SK-N-SH (cell line): ENCODE data around the gene CAMK2D. TPM values are rescaled to one million over a fixed set of nuclear protein-coding genes. Genes with fewer than 3 reads are reported as not detected.
A peak's percentile ranks its signal among the peaks of the same experiment; 100 is the strongest.

Experiments
- CTCF ChIA-PET: fragments of 300-600, 350-600 bp; formaldehyde crosslinking; extraction: SDS; loops from one replicate; lab custom pipeline; 2021; lab: Yijun Ruan, JAX
- POLR2A ChIA-PET: fragments of 350-600 bp; sonication (Branson Sonifier 250); formaldehyde crosslinking; extraction: SDS; loops from one replicate; lab custom pipeline; 2020; ENCODE audit warnings: antibody characterized with exemption, inconsistent platforms; lab: Yijun Ruan, JAX
- DNase-seq: peaks from one replicate; pipeline ENCODE4 v3.0.0; 2012
- H2AFZ ChIP-seq: fragments of 200-600 bp; sonication (generic); 2 replicates; pipeline ENCODE4 v1.8.1; 2016; ENCODE audit warnings: antibody characterized with exemption, mild to moderate bottlenecking, low read depth
- H3F3A ChIP-seq: fragments of 200-600 bp; sonication (generic); replicated peaks from 2 replicates; pipeline ENCODE3; 2016; ENCODE audit warnings: antibody characterized with exemption, mild to moderate bottlenecking; ENCODE audit not compliant: insufficient read depth
- H3K27ac ChIP-seq, 2 experiments: fragments of 200-500 bp in 1 of 2; fragments of 200-600 bp in 1 of 2; sonication (Bioruptor generic) in 1 of 2; sonication (generic), shearing (Covaris generic) in 1 of 2; 2 replicates each; pipeline versions ENCODE4 v1.5.1 to v1.6.1; 2014 to 2016; ENCODE audit warnings: low read depth in 2 of 2, inconsistent platforms in 1 of 2, low read length in 1 of 2, mild to moderate bottlenecking in 1 of 2, mixed read lengths in 1 of 2
- H3K27me3 ChIP-seq: fragments of 200-600 bp; sonication (generic), shearing (Covaris generic); 2 replicates; pipeline ENCODE4 v1.6.1; 2016; ENCODE audit warnings: mixed run types; ENCODE audit not compliant: insufficient read depth
- H3K36me3 ChIP-seq, 2 experiments: fragments of 200-500 bp in 1 of 2; fragments of 200-600 bp in 1 of 2; sonication (Bioruptor generic) in 1 of 2; sonication (generic) in 1 of 2; replicated peaks in 1 of 2; 2 replicates each; pipeline versions ENCODE3 to v1.5.1; 2014 to 2016; ENCODE audit warnings: low read length in 1 of 2, mild to moderate bottlenecking in 1 of 2; ENCODE audit not compliant: insufficient read depth in 2 of 2, control insufficient read depth in 1 of 2
- H3K4me1 ChIP-seq, 2 experiments: fragments of 200-500 bp in 1 of 2; fragments of 200-600 bp in 1 of 2; sonication (Bioruptor generic) in 1 of 2; sonication (generic), shearing (Covaris generic) in 1 of 2; 2 replicates each; pipeline versions ENCODE4 v1.5.1 to v1.6.1; 2014 to 2016; ENCODE audit warnings: low read depth in 1 of 2, low read length in 1 of 2, mixed run types in 1 of 2; ENCODE audit not compliant: insufficient read depth in 2 of 2, control insufficient read depth in 1 of 2
- H3K4me2 ChIP-seq: fragments of 200-600 bp; sonication (generic), shearing (Covaris generic); 2 replicates; pipeline ENCODE4 v1.6.1; 2017; ENCODE audit warnings: mixed run types
- H3K4me3 ChIP-seq, 2 experiments: fragments of 200-500 bp in 1 of 2; fragments of 200-600 bp in 1 of 2; sonication (Bioruptor generic) in 1 of 2; sonication (generic), shearing (Covaris generic) in 1 of 2; 2 replicates each; pipeline versions ENCODE4 v1.5.1 to v1.8.1; 2014 to 2016; ENCODE audit warnings: low read depth in 2 of 2, inconsistent platforms in 1 of 2, low read length in 1 of 2, mild to moderate bottlenecking in 1 of 2, mixed read lengths in 1 of 2, moderate library complexity in 1 of 2
- H3K79me2 ChIP-seq: fragments of 200-600 bp; sonication (generic); 2 replicates; pipeline ENCODE4 v1.8.1; 2017; ENCODE audit warnings: mild to moderate bottlenecking; ENCODE audit not compliant: insufficient read depth
- H3K9ac ChIP-seq: fragments of 200-600 bp; sonication (generic); 2 replicates; pipeline ENCODE4 v1.6.1; 2017; ENCODE audit warnings: mixed run types
- H3K9me2 ChIP-seq: fragments of 200-600 bp; sonication (generic); 2 replicates; pipeline ENCODE4 v1.6.1; 2017; ENCODE audit warnings: mixed run types
- H3K9me3 ChIP-seq: fragments of 200-600 bp; sonication (generic); 2 replicates; pipeline ENCODE4 v1.6.1; 2017; ENCODE audit warnings: mixed run types, mild to moderate bottlenecking, moderate library complexity
- H4K20me1 ChIP-seq: fragments of 200-600 bp; sonication (generic); 2 replicates; pipeline ENCODE4 v1.6.1; 2017; ENCODE audit warnings: mild to moderate bottlenecking, mixed run types; ENCODE audit not compliant: insufficient read depth
- EP300 ChIP-seq, 2 experiments: IDR thresholded peaks; 2 replicates each; pipeline versions ENCODE4 v1.4.0 to v1.6.1; 2012; ENCODE audit warnings: borderline replicate concordance in 1 of 2, low read depth in 1 of 2, low read length in 1 of 2
- EZH2phosphoT487 ChIP-seq: fragments of 200-600 bp; sonication (generic); IDR thresholded peaks from 2 replicates; pipeline ENCODE4 v1.6.1; 2017; ENCODE audit warnings: low read depth, mixed run types, mild to moderate bottlenecking, antibody characterized with exemption, moderate library complexity, borderline replicate concordance
- FOSL2 ChIP-seq: IDR thresholded peaks from 2 replicates; pipeline ENCODE4 v1.4.0; 2012; ENCODE audit warnings: low read depth, mild to moderate bottlenecking, moderate library complexity, borderline replicate concordance
- FOXJ3 ChIP-seq: sonication (generic); formaldehyde crosslinking; IDR thresholded peaks from 2 replicates; pipeline ENCODE4 v1.5.1; 2020; ENCODE audit warnings: mild to moderate bottlenecking, missing genetic modification reagents
- FOXM1 ChIP-seq: IDR thresholded peaks from 2 replicates; pipeline ENCODE4 v1.4.0; 2012; ENCODE audit warnings: low read depth, mild to moderate bottlenecking
- GATA2 ChIP-seq: sonication (generic); formaldehyde crosslinking; IDR thresholded peaks from 2 replicates; pipeline ENCODE4 v1.5.0; 2020; ENCODE audit warnings: mild to moderate bottlenecking, missing genetic modification reagents
- JUND ChIP-seq: IDR thresholded peaks from 2 replicates; pipeline ENCODE4 v1.4.0; 2012
- MAX ChIP-seq: IDR thresholded peaks from 2 replicates; pipeline ENCODE4 v1.4.0; 2012; ENCODE audit warnings: low read depth
- NFIC ChIP-seq: IDR thresholded peaks from 2 replicates; pipeline ENCODE4 v1.4.0; 2012; ENCODE audit warnings: borderline replicate concordance
- POLR2AphosphoS5 ChIP-seq: IDR thresholded peaks from 2 replicates; pipeline ENCODE4 v1.6.1; 2012; ENCODE audit warnings: low read depth, low read length
- RCOR1 ChIP-seq: fragments of 150-350 bp; IDR thresholded peaks from 2 replicates; pipeline ENCODE4 v1.6.1; 2017; ENCODE audit warnings: antibody characterized with exemption, low read length
- REST ChIP-seq: IDR thresholded peaks from 2 replicates; pipeline ENCODE4 v1.6.1; 2012; ENCODE audit warnings: mild to moderate bottlenecking, low read depth, low read length, moderate library complexity
- RXRA ChIP-seq: IDR thresholded peaks from 2 replicates; pipeline ENCODE4 v1.4.0; 2012; ENCODE audit warnings: low read depth, mild to moderate bottlenecking, borderline replicate concordance
- SMC3 ChIP-seq: IDR thresholded peaks from 2 replicates; pipeline ENCODE4 v1.6.1; 2012; ENCODE audit warnings: low read depth, low read length, improper control_type of control experiment
- TAF1 ChIP-seq: IDR thresholded peaks from 2 replicates; pipeline ENCODE4 v1.6.1; 2012; ENCODE audit warnings: low read depth, mild to moderate bottlenecking, low read length, moderate library complexity, borderline replicate concordance
- TCF12 ChIP-seq: IDR thresholded peaks from 2 replicates; pipeline ENCODE4 v1.4.0; 2012
- TEAD4 ChIP-seq: IDR thresholded peaks from 2 replicates; pipeline ENCODE4 v1.4.0; 2012; ENCODE audit warnings: mild to moderate bottlenecking, borderline replicate concordance; ENCODE audit not compliant: insufficient read depth
- YY1 ChIP-seq: IDR thresholded peaks from 2 replicates; pipeline ENCODE4 v1.4.0; 2012; ENCODE audit warnings: low read depth, mild to moderate bottlenecking
- WGBS: methylation state at CpG from one replicate; pipeline ENCODE4 v1.1.6; 2017; ENCODE audit warnings: low lambda C conversion rate; 5-methylcytosine and 5-hydroxymethylcytosine counted together
- polyA plus RNA-seq, 3 experiments: library from polyadenylated mRNA; depleted of rRNA; stranded (reverse); fragments of >200 nt; gene quantifications; 2 replicates each; pipeline ENCODE4 v1.2.3, GENCODE V29; 2012
- TF ChIP-seq, protein P1 (sequence below): IDR thresholded peaks from 2 replicates; pipeline ENCODE4; 2012
- TF ChIP-seq, protein P2 (sequence below): IDR thresholded peaks from 2 replicates; pipeline ENCODE4 v1.4.0; 2012; ENCODE audit warnings: low read depth, borderline replicate concordance
- TF ChIP-seq, protein P3 (sequence below): fragments of 150-350 bp; IDR thresholded peaks from 2 replicates; pipeline ENCODE4 v1.6.1; 2017; ENCODE audit warnings: antibody characterized with exemption, low read length, low read depth, borderline replicate concordance

CAMK2D gene
- polyA plus RNA-seq, 1 of the 3 experiments (the other 2 are of a cell fraction): 17.0 TPM

- H3K27ac ChIP-seq: no peak overlapping the region
- H3F3A ChIP-seq: peaks cover 15% of the 10 kb centered on the region
- no peaks in the 10 kb centered on the region for H3K36me3 ChIP-seq
- WGBS: 8% methylated on average over 1 of the region's 1 CpG
- no peaks in the 10 kb centered on the region for H3K27me3 ChIP-seq
- H3K4me3 ChIP-seq: no peak overlapping the region
- no peaks in the 10 kb centered on the region for H3K9me3 ChIP-seq
- ChIA-PET POLR2A (no interaction called here), CTCF (no interaction called here)
- H3K79me2 ChIP-seq: peaks cover 36% of the 10 kb centered on the region
- H3K9me2 ChIP-seq: no peaks in the 10 kb centered on the region
- TF ChIP-seq, protein P1, sequence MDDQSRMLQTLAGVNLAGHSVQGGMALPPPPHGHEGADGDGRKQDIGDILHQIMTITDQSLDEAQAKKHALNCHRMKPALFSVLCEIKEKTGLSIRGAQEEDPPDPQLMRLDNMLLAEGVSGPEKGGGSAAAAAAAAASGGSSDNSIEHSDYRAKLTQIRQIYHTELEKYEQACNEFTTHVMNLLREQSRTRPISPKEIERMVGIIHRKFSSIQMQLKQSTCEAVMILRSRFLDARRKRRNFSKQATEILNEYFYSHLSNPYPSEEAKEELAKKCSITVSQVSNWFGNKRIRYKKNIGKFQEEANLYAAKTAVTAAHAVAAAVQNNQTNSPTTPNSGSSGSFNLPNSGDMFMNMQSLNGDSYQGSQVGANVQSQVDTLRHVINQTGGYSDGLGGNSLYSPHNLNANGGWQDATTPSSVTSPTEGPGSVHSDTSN: no peak
- TF ChIP-seq RXRA (no peak), EP300 (IDR thresholded peaks at IDR 0.05; ENCODE audit: borderline replicate concordance in 1 of 2, low read depth in 1 of 2, low read length in 1 of 2) (no peak), SMC3 (no peak), RCOR1 (no peak)
- TF ChIP-seq, protein P2, sequence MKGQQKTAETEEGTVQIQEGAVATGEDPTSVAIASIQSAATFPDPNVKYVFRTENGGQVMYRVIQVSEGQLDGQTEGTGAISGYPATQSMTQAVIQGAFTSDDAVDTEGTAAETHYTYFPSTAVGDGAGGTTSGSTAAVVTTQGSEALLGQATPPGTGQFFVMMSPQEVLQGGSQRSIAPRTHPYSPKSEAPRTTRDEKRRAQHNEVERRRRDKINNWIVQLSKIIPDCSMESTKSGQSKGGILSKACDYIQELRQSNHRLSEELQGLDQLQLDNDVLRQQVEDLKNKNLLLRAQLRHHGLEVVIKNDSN: no peak
- DNase-seq: no peak
- no peak overlapping the region for H2AFZ ChIP-seq
- peaks cover 11 to 14% of the 10 kb centered on the region in 2 experiments; a peak in 3 of 4 replicates for H3K4me1 ChIP-seq
- peaks cover 51% of the 10 kb centered on the region for H4K20me1 ChIP-seq
- H3K4me2 ChIP-seq: 0 out of 2 replicates have a peak overlapping the region, but pooled peaks have one; percentile 0
- no peak overlapping the region for H3K9ac ChIP-seq
These were observed 124.2 kb downstream of the CAMK2D start for GRCh38 chr4:113637363-113637762.

GRCh38 chr4:113636877-113637276 is 124.7 kb downstream of the CAMK2D start:
- Histone ChIP-seq H3K9me3 (no peaks in the 10 kb centered on the region), H3K9me2 (no peaks in the 10 kb centered on the region), H3K4me1 (peaks cover 11 to 14% of the 10 kb centered on the region in 2 experiments; a peak in 3 of 4 replicates), H4K20me1 (peaks cover 51% of the 10 kb centered on the region), H3K4me2 (0 out of 2 replicates have a peak overlapping the region, but pooled peaks have one; percentile 0), H3K4me3 (no peak overlapping the region), H3K9ac (no peak overlapping the region), H3K27ac (no peak overlapping the region), H3K79me2 (peaks cover 41% of the 10 kb centered on the region), H2AFZ (no peak overlapping the region), H3F3A (peaks cover 15% of the 10 kb centered on the region), H3K27me3 (no peaks in the 10 kb centered on the region), H3K36me3 (no peaks in the 10 kb centered on the region)
- CTCF ChIA-PET: no interaction called here
- POLR2A ChIA-PET: no interaction called here
- DNase-seq: no peak
- peak; percentile 86 for TF ChIP-seq TCF12
- no peak for TF ChIP-seq EZH2phosphoT487
- TF ChIP-seq FOSL2: no peak
- TF ChIP-seq REST: no peak
- TF ChIP-seq FOXJ3: no peak
- TF ChIP-seq POLR2AphosphoS5: peak; percentile 19; the same call in 1 of the 2 replicates
- TF ChIP-seq TEAD4: peak; percentile 32; the same call in 1 of the 2 replicates
- TF ChIP-seq JUND: peak; percentile 50
- no peak for TF ChIP-seq TAF1
- TF ChIP-seq MAX: no peak
- TF ChIP-seq SMC3: no peak
- peak; percentile 30 to 68; a peak in 2 of 4 replicates for TF ChIP-seq EP300 (IDR thresholded peaks at IDR 0.05; ENCODE audit: borderline replicate concordance in 1 of 2, low read depth in 1 of 2, low read length in 1 of 2)
- no peak for TF ChIP-seq YY1
- no peak for TF ChIP-seq GATA2 (CRISPR knock-in tag)
- TF ChIP-seq, protein P3, sequence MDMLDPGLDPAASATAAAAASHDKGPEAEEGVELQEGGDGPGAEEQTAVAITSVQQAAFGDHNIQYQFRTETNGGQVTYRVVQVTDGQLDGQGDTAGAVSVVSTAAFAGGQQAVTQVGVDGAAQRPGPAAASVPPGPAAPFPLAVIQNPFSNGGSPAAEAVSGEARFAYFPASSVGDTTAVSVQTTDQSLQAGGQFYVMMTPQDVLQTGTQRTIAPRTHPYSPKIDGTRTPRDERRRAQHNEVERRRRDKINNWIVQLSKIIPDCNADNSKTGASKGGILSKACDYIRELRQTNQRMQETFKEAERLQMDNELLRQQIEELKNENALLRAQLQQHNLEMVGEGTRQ: no peak
- TF ChIP-seq, protein P2: no peak
- TF ChIP-seq NFIC: peak; percentile 63
- TF ChIP-seq RCOR1: no peak
- TF ChIP-seq FOXM1: no peak
